Activated CD4-positive, alpha-beta T cell treated with anti-CD3 and anti-CD28 coated beads, Interleukin-2, Interleukin-4, amounts not matched to agents 100 ng/mL and 50 ng/mL, durations not matched to agents 16 hours and 8 hours (primary cell): ENCODE data around the gene PHLDB1.
"Not testable (repeated sequence)": the region's sequence is repeated elsewhere in the genome, so short reads cannot be mapped to it uniquely, and the experiment has no call there.

Experiments
- DNase-seq: peaks from one replicate; pipeline ENCODE4 v3.0.0-alpha.2; 2020; ENCODE audit warnings: low spot score

The PHLDB1 gene

DNA sequence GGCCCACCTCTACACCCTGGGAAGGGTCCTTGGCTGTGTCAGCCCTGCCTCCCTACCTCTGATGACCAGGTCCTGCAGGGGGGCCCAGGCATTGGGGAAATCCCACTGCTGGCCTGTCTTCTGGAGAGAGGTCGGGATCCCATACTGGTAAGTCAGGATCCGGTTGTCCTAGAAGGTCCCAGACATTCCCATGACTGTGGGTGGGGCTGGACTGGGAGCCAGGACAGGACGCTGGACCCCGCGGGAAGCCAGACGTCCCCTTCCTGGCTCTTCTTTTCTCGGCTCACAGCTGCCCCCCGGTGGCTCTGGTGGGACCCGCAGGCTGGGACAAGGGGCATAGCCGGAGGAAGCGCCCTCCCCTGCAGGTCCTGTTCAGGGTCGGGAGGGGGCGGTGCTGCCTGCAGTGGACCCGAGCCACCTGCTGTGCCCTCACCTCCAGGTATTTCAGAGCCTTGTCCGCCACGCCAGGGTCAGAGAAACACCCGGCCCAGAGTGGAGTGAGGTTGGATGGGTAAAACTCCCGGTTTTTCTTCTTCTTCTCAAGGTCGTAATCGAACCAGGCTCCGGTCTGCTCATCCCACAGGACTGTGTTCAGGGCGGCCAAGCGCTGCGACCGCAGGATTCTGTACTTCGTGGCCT is 52.0 kb downstream of the PHLDB1 start:
- peak; percentile 85 for DNase-seq

DNA sequence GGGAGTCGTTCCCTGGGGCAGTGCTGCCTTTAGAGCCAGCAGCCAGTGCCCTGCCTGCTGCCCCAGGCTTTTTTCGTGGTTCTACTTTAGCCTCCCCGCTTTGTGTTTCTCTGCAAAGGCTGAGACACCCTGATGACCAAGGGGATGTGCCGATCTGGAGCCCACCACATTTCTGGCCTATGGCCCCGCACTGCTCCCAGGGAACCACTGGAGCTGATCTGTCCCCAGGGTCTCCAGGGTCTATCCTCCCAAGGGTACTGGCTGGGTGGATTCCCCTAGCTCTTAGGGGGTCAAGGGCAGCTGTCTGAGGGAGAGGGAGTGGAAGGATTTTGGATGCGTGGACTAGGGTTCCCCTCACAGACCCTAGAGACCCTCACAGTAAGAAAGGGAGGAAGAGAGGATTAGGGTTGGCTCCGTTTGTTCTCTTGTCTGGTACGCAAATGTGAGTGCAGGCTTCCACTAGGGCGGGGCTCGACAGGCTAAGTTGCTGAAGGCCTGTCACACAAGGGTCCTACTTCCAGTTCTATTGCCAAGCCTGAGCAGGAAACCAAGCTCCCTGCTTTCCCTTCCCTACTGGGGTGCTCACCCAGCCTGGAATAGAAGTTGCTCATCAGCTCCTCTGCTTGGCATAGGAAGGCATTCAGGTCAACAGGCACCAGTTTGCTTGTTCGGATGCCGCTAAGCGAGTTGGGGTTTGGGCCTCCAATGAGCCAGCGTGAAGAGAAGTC is 52.7 kb downstream of the PHLDB1 start:
- no peak for DNase-seq

DNA sequence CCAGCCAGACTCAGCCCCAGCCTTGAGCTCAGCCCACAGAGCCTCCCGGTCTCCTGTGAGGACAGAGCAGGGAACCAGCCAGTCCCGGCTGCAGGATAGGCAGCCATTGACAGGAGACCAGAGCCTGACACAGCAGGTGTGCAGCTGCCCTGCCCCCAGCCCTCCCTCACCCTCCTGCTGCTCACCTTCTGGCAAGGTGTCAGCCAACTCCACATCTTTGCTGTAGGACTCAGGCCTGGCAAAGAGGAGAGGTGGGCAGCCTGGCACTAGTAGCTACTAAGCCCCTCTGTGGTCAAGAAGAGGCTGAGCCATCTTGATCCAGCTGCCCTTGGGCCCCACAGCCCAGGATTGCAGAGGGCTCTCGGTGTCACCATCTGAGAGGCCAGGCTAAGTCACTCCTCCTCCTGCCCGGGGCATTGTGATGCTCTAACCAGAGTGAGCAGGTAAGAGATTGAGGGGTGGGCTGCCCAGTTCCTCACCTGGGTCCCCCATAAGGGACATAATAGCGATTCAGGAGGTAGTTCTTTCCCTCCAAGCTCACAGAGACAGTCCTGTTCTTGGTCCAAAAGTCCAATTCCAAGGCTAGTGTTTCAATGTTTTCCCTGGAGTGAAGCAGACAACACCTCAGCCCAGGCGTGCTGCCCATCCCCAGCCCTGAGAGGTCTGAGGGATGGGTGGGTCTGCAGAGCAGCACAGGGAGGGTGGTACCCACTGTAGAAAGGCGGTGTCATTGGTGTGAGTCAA is 53.4 kb downstream of the PHLDB1 start:
- no peak for DNase-seq

DNA sequence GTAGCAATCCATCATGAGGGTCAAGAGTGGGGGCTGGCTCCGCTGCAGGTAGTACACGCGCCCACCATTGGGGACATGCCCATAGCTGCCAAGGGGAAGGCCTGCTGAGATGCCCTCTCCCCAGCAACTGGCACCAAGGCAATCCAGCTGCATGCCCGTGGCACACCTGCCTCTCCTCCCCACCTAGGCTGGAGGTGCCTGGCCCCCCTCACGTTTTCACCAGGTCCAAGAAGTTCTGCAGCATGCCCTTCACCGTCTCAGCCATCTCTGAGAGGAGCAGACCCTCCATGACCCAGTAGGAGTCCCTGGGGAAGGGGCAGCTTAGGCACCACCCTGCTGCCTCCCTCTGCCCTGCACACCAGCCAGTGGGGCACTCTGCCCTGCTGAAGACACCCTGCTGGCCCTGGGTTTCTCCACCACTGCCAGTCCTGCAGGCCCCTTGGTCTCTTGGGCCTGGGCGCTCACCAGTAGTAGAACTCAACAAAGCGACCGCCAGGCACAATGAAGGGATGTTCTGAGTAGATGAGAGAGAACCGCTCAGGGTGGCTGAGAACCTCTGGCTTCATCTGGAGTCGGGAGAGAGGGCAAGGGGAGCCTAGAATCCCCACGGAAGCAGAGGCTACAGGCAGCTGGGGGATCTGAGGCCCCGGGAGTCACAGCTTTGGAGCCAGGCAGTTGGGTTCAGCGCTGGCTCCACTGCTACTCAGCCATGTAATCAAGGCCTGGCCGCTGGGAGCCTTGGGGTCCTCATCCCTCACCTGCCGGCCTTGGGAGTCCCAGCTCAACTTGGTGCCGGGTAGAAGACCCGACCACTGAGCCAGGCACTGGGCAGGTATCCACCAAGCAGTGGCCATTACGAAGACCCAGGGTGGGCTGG is 54.2 kb downstream of the PHLDB1 start:
- DNase-seq = no peak

DNA sequence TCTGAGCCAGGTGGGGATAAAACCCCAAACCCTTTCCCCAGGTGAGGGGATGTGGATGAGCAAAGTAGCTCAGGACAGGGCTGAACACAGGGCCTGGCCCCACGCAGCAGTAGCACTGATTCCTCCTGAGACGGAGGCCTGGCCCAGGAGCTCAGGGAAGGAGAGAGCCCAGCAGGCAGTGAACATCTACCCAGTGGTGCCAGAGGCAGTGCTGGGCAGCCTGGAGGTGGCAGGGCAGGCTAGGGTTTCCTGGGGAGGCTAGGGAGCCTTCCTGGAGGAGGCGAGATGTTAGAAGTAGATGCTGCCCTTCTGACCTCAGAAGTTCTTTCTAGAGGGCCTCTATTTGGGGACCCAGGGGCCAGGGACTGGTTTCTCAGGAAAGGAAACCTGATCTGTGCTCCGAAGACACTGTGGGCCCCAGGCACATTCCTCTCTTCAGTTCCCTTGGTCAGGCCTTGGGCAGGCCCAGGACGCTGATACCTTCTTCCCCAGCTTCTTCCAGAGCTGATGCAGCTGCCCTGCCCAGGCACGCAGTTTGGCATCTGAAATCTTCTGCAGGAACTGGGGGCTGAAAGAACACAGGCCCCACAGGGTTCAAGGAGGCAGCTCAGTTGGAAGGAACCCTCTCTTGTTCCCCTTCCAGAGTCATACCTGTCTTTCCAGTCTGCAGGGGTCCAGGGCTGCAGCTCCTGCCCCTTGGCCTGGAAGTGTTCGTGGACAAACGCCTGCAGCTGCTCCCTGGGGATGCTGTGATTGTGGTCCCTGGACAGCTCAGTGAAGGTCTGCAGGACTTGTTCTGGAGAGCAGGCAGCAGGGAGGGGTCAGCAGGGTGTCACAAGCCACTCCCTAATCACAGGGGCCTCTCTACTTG is 55.2 kb downstream of the PHLDB1 start:
- no peak for DNase-seq

DNA sequence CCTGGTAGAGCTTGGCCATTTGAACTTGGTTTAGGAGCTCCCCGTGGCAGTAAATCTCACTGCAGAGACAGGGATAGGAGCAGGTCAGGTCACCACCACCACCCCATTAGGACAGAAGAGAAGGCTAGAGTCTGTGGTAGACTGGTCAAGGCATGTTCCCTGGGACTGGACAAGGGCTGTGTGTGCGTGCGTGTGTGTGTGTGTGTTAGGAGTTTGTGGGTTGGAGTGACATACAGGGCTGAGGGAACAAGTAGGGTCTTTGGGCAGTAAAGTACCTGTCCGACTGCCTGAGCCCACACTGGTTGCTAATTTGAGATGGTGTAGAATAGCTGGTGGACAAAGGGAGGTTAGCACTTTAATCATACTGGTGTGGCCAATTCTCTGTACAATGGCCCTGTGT is 56.0 kb downstream of the PHLDB1 start:
- DNase-seq = no peak

DNA sequence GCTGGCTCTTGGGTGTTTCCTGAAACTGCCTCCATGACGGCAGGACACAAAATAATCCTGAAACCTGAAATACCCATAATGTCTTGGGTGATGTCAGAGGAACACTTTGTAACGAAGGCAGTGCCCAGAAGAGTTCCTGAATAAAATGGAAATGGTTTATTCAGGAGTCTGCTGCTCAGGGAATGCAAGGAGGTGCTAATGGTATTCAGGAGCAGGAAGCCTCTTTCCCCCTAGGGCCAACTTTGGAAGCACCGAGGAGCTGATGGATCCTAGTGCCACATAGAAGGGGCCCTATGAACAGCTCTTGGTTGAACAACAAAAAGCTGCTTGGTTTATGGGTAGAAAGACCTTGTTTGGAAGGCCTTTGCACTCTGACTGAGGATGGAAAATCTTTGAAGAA is 56.5 kb downstream of the PHLDB1 start:
- DNase-seq = no peak

DNA sequence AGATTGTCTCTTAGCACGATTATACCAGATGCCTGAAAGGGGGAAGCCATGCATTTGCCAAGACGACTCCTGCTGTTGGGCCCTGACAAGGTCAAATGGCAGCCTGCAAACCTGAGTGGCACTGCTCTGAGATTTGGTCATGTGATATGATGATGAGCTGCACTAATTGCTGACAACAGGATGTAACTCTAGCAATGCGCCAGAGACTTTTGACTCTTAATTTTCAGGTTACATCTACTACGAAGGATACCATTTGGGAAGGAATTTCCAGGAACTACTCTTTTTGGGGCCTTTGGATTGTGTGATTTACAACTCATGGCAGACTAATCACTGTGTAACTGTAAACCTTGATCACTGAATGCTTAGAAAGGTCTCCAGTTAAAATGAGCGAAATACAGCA is 59.0 kb downstream of the PHLDB1 start:
- no peak for DNase-seq

DNA sequence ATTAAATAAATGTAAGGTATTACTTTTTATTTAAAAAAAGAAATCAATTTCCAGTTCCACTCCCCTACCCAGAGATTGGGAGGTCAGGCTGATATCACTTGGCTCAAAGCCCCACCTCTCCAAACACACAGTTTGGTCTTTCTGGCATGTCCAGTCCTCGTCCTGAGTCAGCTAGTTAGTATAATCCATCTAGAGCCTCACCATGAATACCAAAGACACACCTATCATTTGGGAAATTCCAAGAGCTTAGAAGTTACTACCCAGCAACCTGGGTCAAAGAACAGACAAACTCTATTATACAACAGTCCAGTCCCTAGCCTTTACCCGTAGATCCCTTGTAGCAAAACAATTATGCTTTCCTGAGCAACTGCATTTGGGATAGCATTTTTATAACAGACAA is 62.6 kb downstream of the PHLDB1 start:
- no peak for DNase-seq

DNA sequence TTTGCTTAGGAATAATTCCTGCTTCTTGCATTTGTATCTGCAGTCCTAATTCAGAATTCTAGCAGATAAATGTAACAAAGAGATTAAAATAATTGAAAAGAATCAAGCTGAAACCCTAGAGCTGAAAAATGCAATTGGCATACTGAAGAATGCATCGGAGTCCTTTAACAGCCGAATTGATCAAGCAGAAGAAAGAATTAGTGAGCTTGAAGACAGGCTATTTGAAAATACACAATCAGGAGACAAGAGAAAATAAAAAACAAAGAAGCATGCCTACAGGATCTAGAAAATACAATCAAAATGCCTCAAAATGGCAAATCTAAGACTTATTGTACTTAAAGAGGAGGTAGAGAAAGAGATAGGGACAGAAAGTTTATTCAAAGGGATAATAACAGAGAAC is 63.8 kb downstream of the PHLDB1 start:
- no peak for DNase-seq

DNA sequence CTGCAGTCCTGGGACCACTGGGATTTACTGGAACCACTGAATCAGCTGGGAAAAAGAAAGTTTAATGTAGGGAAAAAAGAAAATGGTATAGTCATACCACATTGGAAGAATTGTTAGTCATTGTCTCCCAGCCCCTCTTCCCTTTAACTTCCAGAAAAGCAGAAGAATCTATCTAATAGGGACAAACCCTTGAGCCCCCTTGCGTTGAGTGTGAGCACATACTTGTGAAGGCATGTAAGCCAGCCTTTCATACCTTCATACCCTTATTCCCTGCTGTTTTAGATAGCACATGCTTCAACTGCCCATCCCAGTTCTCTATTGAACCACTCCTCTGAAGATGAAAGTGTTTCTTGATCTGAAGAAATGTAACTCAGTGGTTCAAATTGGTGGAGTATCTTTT is 65.4 kb downstream of the PHLDB1 start:
- no peak for DNase-seq

DNA sequence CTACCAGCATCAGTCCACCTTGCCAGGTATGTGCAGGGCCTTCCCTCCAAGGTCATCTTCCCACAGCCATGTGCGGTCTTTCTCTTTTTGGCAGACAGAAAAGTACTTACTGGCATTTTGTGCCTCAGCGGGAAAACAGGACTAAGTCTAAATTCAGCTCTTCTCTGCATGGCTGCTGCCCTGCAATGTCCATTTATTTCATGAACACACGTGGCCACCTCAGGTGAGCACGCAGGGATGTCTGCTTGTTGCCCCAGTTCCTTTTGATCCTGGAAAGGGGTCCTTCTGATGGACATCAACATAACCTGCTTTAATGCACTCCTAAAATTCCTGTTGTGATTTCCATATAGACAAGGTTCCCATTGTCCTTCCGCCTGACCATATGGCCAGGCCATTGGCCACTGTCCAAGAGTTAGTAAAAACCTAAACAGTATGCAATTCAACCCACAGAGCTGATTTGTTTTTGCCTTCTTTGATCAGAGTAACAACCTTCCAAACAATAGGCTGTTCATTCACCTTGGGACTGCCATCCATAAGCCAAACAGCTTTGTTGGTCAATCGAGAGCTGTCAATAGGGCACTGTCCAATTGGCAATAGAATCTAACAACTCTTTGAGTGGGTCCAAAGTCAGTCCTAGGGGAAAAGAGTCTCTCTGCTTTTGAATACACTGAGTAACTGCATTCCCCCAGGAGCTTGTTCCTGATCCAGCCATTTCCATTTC is 66.1 kb downstream of the PHLDB1 start:
- DNase-seq = no peak

DNA sequence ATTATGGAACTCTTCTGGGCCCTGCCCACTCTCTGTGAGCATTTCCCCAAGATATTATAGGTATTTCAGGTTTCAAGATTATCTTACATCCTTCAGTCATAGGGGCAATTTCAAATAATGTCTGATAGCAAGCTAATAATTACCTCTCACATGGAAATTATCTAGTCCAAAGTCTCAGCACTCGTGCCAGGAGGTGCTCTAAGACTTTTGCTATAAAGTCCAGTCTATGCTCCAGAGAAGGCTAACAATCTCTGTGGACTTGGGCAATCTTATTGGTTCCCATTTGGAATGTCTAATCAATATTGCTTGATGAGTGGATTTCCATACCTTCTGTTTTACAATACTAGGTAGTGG is 66.6 kb downstream of the PHLDB1 start:
- DNase-seq = no peak

DNA sequence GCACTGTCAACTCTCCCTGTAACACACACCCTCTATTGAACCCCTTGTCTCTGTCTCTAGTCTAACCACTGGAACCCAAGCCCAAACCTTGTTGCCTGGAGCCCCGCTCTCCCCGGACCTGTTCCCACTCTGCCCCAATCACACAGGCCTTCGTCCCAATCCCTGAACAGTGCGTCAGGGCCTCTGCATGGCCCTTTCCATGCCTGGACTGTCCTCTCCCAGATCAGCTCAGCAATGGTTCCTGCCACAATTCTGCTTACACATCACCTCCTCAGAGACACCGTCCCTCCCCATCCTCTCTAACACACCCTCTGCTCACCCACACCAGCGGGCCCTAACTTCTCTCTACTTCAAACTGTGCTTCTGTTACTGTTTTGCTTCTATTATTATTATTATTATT is 70.6 kb downstream of the PHLDB1 start:
- DNase-seq = no peak

DNA sequence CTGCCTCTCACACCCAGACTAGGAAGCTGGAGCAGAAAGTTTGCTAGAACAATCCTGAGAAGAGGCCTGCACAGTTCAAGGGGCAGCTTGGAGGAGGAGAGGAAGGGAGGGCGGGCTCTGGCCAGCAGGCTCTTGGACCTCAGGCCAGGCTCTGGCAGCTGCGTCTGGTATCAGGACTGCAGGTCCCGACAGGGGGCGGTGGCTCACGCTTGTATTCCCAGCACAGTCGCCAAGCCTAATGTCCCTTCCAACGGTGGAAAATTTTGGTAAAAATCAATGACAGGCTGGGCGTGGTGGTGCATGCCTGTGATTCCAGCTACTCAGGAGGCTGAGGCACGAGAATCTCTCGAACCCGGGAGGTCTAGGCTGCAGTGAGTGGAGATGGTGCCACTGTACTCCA is 71.5 kb downstream of the PHLDB1 start:
- not testable (repeated sequence) for DNase-seq

DNA sequence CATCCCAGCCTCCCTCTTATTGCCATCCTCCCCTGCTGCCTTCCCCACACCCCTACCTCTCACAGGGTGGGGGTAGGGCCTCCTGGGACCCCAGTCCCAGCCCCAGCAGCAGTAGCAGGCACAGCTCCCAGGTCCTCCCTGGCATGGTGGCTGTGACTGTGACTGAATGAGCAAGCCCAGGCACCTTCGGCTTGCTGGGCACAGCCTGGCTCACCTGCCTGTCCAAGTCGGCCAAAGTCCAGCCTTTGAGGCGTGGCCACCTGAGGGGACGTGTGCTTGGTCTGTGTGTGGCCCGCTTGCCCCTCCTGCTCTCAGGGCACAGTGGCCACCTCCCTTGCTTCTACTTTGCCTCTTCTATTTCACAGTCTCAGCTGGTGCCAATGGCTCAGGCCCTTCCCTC is 72.1 kb downstream of the PHLDB1 start, which contains the start of gene TREH:
TSS of gene TREH (minus strand) at position 168 of the 400 bp plus-strand sequence. CDS start at position 145, 23 bp downstream.
- no peak for DNase-seq

DNA sequence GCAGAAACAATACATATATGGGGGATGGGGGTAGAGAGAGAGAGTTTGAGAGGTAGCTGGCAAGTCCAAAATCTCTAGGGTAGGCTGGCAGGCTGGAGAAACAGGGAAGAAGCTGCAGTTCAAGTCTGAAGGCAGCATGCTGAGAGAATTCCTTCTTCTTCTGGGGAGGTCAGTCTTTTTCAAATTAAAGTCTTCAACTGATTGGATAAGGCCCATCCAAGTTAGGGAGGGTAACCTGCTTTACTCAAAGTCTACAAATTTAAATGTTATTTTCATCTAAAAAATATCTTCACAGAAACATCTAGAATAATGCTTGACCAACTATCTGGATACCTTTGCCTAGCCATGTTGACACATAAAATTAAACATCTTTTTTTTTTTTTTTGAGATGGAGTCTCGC is 75.0 kb downstream of the PHLDB1 start:
- no peak for DNase-seq

DNA sequence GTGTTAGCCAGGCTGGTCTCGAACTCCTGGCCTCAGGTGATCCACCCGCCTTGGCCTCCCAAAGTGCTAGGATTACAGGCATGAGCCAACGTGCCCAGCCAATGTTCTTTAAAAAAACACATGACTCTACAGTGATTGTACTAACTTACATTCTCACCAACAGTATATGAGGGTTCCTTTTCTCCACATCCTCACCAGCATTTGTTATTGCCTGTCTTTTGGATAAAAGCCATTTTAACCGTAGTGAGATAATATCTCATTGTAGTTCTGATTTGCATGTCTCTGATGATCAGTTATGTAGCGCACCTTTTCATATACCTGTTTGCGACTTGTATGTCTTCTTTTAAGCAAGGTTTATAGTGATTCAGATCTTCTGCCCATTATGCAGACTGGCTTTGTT is 75.5 kb downstream of the PHLDB1 start:
- DNase-seq = not testable (repeated sequence)

DNA sequence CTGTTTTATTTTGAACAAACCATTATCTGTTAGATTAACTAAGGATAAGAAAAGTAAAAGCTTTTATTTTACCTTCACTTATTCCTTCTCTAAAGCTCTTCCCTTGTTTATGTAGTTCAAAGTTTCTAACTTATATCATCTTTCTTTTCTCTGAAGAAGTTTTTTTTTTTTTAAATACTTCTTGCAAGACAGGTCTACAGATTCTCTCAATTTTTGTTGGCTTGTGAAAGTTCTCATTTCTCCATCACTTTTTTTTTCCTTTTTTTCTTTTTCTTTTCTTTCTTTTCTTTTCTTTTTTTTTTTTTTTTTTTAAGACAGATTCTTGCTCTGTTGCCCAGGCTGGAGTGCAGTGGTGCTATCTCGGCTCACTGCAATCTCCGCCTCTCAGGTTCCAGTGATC is 76.8 kb downstream of the PHLDB1 start:
- DNase-seq = no peak

DNA sequence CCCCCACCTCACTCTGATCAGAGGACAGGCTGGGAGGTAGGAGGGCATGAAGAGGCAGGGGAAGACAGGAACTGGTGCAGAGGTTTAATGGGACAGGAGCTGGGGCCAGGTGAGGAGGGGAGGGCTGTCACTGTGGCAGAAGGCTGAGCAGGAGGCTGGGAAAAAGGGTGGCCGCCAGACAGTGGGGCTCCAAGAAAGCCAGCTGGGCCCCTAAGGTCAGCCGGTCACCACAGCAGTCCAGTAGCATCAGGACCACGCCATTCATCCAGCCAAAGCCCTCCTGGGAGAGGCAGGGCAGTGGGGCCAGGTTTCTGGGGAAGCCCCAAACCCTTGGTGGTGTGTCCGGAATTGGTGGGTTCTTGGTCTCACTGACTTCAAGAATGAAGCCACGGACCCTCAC is 80.5 kb downstream of the PHLDB1 start:
- no peak for DNase-seq

DNA sequence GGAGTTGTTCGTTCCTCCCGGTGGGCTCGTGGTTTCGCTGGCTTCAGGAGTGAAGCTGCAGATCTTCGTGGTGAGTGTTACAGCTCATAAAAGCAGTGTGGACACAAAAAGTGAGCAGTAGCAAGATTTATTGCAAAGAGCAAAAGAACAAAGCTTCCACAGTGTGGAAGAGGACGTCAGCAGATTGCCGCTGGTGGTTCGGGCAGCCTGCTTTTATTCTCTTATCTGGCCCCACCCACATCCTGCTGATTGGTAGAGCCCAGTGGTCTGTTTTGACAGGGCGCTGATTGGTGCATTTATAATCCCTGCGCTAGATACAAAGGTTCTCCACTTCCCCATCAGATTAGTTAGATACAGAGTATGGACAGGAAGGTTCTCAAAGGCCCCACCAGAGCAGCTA is 80.9 kb downstream of the PHLDB1 start:
- not testable (repeated sequence) for DNase-seq
